RKO (cell line): ENCODE results near the gene NEK5.
"Not testable (repeated sequence)": the region's sequence is repeated elsewhere in the genome, so short reads cannot be mapped to it uniquely, and the experiment has no call there.

ENCODE experiments used
- DNase-seq: peaks from one replicate; pipeline ENCODE4 v3.0.0-alpha.2; 2016; ENCODE audit warnings: low spot score

NEK5 gene

DNA sequence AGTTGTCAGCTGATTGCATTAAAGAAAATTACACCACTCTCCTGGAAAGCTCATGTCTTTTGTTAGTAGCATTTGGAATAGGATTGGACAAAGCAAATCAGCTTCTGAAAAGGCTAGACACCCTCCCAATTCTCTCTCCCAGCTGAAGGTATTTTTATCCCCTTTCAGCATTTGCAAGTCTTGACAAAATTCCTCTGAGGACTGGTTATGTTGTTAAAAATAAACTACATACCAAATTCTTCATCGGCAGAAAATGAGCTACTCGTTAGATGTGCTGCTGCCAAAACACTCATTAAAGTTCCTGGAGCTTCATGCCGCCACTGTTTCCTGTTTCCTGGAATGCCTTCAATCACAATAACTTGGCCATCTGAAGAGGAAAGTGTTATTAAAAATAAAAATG, 67.3 kb downstream of the NEK5 start:
- DNase-seq: no peak

DNA sequence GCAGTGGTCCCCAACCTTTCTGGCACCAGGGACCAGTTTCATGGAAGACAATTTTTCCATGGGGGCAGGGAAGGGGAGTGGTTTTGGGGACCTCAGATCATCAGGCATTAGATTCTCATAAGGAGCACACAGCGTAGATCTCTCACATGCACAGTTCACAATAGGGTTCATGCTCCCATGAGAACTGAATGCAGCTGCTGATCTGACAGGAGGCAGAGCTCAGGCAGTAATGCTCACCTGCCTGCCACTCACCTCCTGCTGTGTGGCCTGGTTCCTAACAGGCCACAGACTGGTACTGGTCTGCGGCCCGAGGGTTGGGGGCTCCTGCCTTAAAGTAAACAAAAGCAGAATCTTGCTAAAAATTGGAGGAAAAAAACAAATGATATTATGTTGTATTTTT, 67.8 kb downstream of the NEK5 start:
- not testable (repeated sequence) for DNase-seq

DNA sequence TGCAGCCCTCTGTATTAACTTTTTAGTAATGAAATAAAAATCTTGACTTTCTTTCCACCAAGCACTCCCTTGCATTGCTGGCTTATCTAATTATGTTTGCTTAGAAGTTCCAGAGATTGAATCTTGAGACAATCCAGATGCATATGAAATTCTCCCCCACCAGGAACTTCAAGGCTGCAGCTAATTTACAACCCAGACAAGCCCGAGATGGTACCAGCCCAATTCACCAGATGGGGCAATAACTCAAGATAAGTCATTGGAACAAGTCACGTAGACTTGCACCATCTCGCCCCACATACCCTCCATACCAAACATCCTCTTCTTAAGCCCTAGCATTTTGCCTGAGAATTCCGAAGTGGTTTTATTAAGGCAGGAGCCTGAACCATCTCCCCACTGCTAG, 75.4 kb downstream of the NEK5 start:
- no peak for DNase-seq

DNA sequence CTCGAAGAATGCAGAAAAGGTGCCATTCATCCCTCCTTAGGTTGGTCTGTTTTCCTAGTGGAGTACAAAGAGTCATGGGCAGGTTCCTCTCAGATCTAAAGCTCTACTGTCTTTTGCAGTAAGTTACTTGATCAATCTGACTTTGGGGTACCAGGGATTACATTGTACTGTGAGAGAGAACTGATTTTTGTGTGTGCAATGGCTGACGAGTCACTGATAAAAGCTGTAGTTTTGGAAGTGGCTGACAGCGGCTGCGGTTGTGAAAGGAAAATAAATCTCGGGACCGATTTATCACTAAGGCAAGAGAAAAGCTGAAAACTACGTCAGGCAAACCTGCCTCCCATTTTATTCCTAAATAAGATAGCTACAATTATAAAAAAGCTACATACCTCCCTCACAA, 77.5 kb downstream of the NEK5 start:
- DNase-seq: no peak

DNA sequence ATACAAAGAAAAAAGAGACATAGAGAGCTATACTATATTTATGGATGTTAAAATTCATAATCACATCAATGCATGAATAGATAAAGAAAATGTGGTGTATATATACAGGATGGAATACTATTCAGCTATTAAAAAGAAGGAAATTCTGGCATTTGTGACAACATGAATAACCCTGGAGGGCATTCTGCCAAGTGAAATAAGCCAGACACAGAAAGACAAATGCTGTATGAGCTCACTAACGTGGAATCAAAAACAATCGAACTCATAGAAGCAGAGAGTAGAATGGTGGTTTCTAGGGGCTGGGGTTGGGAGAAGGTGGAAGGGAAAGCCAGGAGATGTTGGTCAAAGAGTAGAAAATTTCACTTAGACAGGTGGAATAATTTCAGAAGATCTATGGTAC, 80.4 kb downstream of the NEK5 start:
- no peak for DNase-seq

DNA sequence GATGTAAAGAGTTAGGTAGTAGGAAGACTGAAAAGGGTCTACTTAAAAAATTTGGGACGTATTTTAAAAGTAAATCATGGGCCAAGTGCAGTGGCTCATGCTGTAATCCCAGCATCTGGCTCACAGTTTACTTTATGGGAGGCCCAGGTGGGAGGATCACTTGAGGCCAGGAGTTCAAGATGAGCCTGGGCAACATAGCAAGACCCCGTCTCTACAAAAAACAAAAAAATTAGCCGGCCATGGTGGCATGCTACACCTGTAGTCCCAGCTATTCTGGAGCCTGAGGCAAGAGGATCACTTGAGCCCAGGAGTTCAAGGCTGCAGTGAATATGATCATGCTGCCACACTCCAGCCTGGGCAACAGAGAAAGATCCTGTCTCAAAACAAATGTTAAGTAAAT, 81.4 kb downstream of the NEK5 start:
- DNase-seq: no peak

DNA sequence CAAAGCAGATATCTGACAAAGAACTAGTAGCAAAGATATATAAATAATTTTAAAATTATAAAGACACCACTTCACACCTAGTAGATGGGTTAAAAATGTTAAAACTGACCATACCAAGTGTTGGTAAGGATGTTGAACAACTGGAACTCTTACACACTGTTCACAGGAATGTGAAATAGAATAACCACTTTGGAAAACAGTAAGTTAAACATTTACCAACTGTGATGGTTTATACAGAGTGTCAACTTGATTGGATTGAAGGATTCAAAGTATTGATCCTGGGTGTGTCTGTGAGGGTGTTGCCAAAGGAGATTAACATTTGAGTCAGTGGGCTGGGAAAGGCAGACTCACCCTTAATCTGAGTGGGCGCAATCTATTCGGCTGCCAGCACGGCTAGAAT, 85.2 kb downstream of the NEK5 start:
- DNase-seq: no peak

DNA sequence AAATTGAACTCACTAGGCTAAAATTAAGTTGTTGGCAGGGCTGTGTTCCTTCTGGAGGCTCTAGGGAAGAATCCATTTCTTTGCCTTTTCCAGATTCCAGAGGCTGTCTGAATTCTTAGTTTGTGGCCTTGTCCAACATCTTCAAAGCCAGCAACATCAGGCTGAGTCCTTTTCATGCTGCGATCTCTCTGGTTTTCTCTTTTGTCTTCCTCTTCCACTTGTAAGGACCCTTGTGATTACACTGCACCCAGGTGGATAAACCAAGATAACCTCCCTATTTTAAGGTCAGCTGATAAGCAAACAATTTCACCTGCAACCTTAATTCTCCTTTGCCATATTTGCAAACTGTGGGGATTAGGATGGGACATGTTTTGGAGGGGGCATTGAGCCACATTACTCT, 92.8 kb downstream of the NEK5 start:
- no peak for DNase-seq

DNA sequence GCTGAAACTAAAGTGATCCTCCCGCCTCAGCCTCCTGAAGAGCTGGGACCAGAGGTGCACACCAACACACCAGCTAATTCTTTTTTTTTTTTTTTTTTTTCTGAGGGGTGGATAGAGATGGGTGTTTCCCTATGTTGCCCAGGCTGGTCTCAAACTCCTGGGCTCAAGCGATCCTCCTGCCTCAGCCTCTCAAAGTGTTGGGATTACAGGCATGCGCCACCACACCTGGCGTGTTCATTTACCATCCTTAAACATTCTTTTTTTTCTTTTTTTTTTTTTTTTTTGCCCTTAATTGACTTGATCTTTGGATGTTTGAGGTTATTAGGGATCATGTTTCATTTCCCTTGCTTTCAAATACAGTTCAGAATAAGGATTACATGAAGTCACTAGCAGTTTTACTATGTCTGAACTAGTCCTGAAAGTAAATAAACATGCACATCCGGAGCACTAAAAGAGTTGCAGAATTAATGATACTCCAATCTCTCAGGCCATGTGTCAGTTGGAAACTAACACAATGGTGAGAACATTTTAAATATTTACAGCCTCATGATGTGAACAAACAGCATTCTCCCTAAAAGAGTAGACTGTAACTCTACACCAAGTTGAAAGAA, 94.2 kb downstream of the NEK5 start:
- no peak for DNase-seq

DNA sequence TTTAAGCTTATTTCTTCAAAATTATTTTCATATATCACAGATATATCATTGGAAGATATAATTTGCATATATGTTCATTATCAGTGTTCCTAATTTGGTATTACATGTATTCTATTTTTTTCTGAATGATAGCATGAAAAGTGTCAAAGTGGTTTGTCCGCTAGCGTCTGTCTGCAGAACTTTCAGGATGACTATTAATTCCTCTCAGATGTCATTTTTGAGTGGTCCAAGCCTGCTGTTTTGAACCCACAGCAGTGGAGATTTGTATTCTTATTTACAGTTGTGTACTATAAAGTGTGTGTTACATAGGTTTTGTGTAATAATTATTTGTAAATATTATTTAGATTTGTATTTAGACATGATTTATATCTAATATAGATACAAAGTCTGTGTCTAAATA, 95.8 kb downstream of the NEK5 start:
- no peak for DNase-seq

DNA sequence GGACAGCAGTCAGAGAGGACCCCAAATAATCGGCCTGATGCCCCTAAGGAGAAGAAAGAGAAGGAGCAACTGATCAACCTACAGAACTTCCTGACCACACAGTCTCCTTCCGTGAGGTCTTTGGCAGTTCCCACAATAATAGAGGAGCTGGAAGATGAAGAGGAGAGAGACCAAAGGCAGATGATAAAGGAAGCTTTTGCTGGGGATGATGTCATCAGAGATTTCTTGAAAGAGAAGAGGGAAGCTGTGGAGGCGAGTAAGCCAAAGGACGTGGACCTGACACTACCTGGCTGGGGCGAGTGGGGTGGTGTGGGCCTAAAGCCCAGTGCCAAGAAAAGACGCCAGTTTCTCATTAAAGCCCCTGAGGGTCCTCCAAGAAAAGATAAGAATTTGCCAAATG, 98.5 kb downstream of the NEK5 start:
- DNase-seq: not testable (repeated sequence)

DNA sequence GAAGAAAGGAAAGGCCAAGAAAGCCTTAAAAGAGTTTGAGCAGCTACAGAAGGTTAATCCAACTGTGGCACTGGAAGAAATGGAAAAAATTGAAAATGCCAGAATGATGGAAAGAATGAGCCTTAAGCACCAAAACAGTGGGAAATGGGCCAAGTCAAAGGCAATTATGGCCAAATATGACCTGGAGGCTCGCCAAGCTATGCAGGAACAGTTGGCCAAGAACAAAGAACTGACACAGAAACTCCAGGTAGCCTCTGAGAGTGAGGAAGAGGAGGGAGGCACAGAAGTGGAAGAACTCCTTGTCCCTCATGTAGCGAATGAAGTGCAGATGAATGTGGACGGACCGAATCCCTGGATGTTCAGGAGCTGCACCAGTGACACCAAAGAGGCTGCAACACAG, 99.3 kb downstream of the NEK5 start:
- DNase-seq: no peak

DNA sequence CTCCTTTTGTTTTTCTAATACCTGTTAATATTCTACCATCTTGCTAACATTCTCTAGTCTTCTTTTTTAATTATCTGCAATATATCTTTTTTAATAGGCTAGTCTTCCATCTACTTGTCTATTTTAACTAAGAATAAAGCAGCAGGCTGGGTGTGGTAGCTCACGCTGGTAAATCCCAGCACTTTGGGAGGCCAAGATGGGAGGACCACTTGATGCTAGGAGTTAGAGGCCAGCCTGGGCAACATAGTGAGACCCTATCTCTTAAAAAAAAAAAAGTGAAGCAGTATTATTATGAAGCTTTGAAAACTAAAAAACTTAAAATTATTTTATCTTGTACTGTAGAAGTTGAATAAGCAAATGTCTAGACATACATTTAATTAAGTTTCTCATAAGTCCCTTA, 101.0 kb downstream of the NEK5 start:
- no peak for DNase-seq

DNA sequence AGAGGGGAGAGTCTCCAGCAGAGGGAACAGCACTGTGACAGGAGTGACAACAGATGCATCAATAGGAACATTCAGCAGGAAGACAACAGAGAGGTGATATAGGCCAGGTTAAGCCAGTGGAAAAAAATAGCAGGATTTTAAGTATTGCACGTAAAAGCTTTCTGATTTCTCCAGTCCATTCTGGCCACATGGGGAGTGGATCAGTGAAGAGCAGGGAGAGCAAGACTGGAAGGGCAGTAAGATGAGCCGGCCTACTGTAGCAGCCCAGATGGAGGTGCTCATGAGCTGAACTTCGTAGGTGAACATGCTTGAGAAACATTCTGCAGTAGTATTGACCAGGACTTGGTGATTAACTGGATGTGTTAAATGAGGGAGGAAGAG, 102.6 kb downstream of the NEK5 start:
- no peak for DNase-seq

DNA sequence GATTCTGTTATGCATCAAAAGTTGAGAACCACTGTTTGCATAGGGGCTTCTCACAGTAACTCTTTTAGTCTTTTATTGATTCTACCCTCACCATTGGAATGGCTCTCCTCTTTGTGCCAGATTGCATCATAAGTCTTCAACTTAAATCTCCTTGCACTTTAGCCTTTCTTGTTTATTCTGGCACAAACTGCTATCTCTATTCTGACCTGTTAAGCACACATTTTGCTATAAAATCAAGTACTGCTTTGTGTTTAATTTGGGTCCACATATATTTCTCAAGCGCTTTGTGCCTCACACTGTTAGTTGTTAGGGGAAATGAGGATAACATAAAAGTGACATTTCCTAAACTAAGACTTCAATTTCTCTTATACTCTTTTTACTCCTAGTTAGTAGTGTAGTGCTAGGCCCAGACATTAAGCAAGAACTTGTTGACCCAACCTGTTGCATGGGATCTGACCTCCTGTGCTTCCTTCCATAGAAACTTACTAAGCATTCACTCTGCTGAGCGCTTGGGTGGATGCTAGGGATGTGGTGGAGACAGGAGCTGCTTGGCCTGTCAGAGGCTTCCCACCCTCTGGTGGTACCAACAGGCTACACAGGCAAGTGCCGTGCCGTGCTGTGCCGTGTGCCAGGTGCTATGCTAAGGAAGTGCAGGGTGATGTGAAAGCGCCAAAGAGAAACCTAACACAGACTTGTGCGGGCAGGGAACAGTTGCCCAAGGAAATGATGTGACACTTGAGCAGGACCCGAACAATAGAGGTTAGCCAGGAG, 103.2 kb downstream of the NEK5 start:
- no peak for DNase-seq

DNA sequence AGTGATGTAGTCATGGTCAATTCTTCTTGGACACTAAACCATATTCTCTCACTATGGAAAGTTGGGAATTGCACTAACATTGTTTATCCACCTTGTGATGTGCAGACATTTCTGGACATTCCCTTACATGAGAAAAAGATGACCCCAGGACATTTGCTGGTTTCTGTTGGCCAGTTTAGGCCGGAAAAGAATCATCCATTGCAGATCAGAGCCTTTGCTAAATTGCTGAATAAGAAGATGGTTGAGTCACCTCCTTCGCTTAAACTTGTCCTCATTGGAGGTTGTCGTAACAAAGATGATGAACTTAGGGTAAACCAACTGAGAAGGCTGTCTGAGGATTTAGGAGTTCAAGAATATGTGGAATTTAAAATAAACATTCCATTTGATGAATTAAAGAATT, 104.4 kb downstream of the NEK5 start, which contains the start of gene UTP14C:
UTP14C (plus strand) TSS at position 211 of the 400 bp plus-strand sequence. CDS start 4,114 bp downstream, outside the sequence.
- DNase-seq: no peak

DNA sequence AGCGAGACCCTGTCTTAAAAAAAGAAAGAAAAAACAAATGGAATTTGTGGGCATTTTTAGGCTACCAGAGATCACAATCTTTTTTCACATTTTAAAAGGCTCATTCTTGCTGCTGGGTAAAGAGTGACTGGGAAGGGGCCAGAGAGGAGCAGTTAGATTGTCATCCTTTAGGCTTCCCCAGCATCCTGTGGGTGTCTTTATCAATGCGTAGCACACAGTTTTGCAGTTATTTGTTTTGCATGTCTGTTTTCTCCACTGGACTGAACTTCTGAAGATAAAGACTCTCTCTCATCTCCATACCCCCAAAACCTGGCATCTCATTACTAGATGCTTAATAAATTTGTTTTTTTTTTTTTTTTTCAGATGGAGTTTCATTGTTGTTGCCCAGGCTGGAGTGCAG, 106.5 kb downstream of the NEK5 start:
- DNase-seq: no peak

DNA sequence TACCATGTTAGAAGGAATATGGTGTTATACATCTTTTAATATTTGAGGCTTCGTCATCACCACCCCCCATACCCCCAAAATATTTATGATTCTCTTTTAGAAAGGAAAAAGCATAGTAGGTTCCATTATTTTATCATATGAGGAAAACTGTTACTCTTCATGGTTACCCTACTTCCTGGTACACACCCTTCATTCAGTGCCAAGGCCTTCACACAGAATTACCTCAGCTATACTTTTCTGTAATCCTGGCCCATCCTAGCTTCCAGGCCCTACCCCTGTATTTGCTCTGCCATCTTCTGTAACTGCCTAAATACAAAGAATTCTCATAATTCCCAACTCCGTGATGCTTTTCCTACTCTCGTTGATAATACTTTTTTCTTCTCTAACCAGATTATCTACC, 108.7 kb downstream of the NEK5 start:
- DNase-seq: no peak

DNA sequence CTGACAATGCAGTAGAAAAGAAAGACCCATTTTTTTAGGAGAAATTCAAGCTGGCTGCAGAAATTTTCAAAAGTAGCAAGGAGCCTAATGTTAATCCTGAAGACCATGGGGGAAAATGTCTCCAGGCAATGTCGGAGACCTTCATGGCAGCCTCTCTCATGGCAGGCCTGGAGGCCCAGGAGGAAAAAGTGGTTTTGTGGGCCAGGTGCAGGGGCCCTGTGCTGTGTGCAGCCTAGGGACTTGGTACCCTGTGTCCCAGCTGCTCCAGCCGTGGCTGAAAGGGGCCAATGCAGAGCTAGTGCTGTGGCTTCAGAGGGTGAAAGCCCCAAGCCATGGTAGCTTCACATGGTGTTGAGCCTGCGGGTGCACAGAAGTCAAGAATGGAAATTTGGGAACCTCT, 112.6 kb downstream of the NEK5 start:
- no peak for DNase-seq

DNA sequence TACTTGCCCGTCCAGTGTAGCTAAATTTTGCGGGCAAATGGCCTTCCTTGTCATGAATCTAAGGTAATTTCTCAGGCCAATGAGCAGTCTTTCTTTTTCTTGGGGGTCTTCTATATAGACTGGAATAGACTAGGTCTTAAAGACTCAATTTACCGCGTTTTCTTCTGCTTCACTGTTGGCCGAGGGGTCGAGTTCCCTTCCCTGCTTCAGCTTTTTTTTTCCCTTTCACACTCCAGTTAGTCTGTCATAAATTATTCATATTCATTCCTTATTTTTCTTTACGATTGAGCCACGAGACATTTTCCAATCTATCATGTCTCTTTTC, 116.4 kb downstream of the NEK5 start:
- peak; percentile 23 for DNase-seq

DNA sequence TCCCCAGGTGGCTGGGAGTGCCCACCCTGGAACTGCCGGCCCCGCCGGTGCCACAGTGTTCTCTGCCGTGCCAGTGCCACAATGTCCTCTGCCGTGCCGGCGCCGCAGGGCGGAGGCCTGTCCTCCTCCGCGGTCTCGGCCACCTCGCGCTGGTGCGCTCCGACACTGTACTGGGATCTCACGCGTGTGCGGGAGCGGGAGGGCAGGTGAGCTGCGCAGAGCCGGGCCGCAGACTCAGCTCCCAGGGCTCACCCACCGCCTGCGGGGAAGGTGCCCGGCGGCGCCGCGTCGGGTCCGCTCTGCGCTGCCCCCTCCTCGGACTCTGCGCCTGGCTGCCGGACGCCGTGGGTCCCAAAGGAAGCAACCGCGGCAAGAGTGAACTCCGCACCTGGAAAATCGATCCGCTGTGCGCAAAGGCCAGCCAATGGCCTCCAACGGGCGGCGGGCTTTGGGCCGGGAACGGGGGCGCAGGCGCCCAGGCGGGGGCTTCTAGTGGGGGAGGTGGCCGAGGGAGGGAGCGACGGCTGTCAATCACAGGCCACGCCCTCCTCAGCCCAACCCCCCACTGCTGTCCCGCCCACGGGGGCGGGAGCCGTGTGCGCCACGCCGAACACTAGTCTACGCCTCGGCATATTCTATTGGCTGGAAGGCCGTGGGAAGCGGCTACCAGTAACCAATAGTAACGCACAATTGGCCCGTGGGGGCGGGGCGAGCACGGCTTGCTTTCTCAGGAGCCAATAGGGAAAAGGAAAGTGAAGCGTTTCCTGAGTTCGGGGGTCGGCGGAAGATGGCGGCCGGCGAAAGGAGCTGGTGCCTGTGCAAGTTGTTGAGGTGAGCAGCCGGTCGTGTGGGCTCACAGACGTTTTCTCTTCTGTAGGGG, 117.0 kb downstream of the NEK5 start, which contains the start of gene ALG11:
ALG11 (plus strand) TSS at position 767 of the 880 bp plus-strand sequence; CDS start at position 788, 21 bp downstream.
- DNase-seq: peak; percentile 98

DNA sequence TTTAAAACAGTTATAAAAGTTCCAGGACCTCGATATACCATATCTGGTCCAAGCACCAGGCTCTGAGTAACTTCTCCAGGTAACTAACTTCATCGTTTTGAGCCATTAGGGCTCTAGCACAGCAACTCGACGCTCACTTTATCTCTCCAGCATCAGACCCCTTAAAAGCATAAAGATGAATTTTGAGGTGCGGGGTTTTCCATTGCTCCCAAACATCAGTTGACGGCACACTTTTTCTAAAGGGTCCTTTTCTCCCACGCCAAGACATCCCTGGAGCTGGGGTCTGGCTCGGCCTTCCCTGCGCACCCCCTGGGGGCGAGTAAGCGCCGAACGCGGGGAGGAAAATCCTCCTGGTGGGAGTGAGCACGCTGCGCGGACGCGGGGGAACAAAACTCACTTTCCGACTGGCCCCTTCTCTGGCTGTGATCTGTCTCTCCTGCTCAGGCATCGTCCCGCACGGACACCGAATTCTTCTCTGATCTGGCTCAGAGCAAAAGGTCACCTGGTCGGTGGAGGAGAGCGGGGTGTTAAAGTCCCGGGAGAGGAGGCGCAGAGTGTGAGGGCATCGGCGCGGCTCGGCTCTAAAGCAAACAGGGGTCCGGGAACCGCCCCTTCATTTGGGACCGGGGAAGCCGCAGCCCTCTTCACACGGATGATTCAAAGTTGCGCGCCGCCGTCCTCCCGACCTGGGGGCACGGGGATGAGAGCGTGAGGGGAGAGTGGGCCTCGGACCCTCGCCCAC, 117.8 kb downstream of the NEK5 start, which contains the start of gene ATP7B:
ATP7B (minus strand) TSS at position 561 of the 742 bp plus-strand sequence; CDS start at position 448, 113 bp downstream.
- DNase-seq: peak; percentile 34
